Sigmoid colon (tissue), 7 donors: ENCODE measurements around the gene SMIM24. TPM values are rescaled to one million over a fixed set of nuclear protein-coding genes. Genes with fewer than 3 reads are reported as not detected.

Experiments used
- DNase-seq: peaks from one replicate; pipeline ENCODE4 v3.0.0-alpha.2; 2019
- H3K27ac ChIP-seq, 4 donors: fragments of 200-600 bp; sonication (generic); one replicate each; pipeline ENCODE4 v1.5.1; 2016 to 2019; ENCODE audit warnings: mild to moderate bottlenecking in 1 of 4
- H3K27me3 ChIP-seq, 3 donors: fragments of 200-600 bp; sonication (generic); one replicate each; pipeline ENCODE4 v1.5.1; 2019; ENCODE audit warnings: mild to moderate bottlenecking in 1 of 3
- H3K36me3 ChIP-seq, 4 donors: fragments of 200-600 bp; sonication (generic); one replicate each; pipeline ENCODE4 v1.5.1; 2016 to 2019
- H3K4me1 ChIP-seq, 4 donors: fragments of 200-600 bp; sonication (generic); one replicate each; pipeline ENCODE4 v1.5.1; 2017 to 2019
- H3K4me3 ChIP-seq, 4 donors: fragments of 200-600 bp; sonication (generic); one replicate each; pipeline ENCODE4 v1.5.1; 2017 to 2019; ENCODE audit warnings: mild to moderate bottlenecking in 2 of 4, moderate library complexity in 1 of 4
- H3K9me3 ChIP-seq, 4 donors: fragments of 200-600 bp in 3 of 4; sonication (generic) in 3 of 4; one replicate each; pipeline versions ENCODE4 v1.5.1 to v1.6.1; 2013 to 2019
- EP300 ChIP-seq, 4 donors: sonication (generic); formaldehyde crosslinking; IDR thresholded peaks; one replicate each; pipeline ENCODE4 v1.6.1; 2017; ENCODE audit warnings: antibody characterized with exemption in 4 of 4
- POLR2A ChIP-seq, 2 donors: fragments of 450-650 bp; IDR thresholded peaks; one replicate each; pipeline ENCODE4 v1.6.1; 2016; ENCODE audit warnings: antibody characterized with exemption in 2 of 2, mild to moderate bottlenecking in 2 of 2, moderate library complexity in 2 of 2
- POLR2AphosphoS5 ChIP-seq, 4 donors: sonication (generic); formaldehyde crosslinking; IDR thresholded peaks; one replicate each; pipeline ENCODE4 v1.6.1; 2017; ENCODE audit warnings: antibody characterized with exemption in 4 of 4
- WGBS, 2 donors: extraction: QIAGEN DNeasy Blood & Tissue Kit; methylation state at CpG; one replicate each; pipeline ENCODE4 v1.1.7; 2013; 5-methylcytosine and 5-hydroxymethylcytosine counted together
- intact Hi-C: fragments of 100-400 bp; cut with DNase I; formaldehyde crosslinking; loops from one replicate; pipeline ENCODE4 v1.15.1; 2023
- polyA plus RNA-seq, 3 donors: library from polyadenylated mRNA; stranded (reverse); fragments of 200-250 nt; gene quantifications; one replicate each; pipeline ENCODE4 v1.2.3, GENCODE V29; 2013
- small RNA-seq, 3 donors: library from RNA; depleted of rRNA; stranded (forward); fragments of <200 nt; gene quantifications; one replicate each; pipeline ENCODE3, GENCODE V24; 2016
- total RNA-seq, 4 donors: library from RNA; depleted of rRNA; stranded (reverse); fragments of >200 nt; gene quantifications; one replicate each; pipeline ENCODE4 v1.1.0, GENCODE V29; 2016
- TF ChIP-seq, protein P1 (sequence below), 4 experiments: fragments of 450-650 bp in 3 of 4; fragments of 200-600 bp in 1 of 4; IDR thresholded peaks; one replicate each; pipeline ENCODE4 v1.5.1; 2016 to 2019; ENCODE audit warnings: antibody characterized with exemption in 4 of 4, mild to moderate bottlenecking in 3 of 4, moderate library complexity in 2 of 4
- donor health status: healthy with polysubstance abuse.
- donor health status: Bipolar disorder and iron deficiency.
- donor health status: healthy.

SMIM24 gene
- total and polyA plus RNA-seq, 7 donors: 15.1 to 72.7 (median 30.3) TPM; not detected in 4

GRCh38 chr19:3426433-3426832 lies 53.9 kb downstream of the SMIM24 start:
- intact Hi-C loops: no loop called here
- peak overlapping the region; percentile 83 to 97 (median 92) for H3K27ac ChIP-seq
- H3K27me3 ChIP-seq: no peaks in the 10 kb centered on the region
- H3K9me3 ChIP-seq: no peaks in the 10 kb centered on the region
- 93 to 94% methylated on average over 9 of the region's 9 CpGs for WGBS, 2 donors
- H3K36me3 ChIP-seq: peaks cover 0 to 27% (median 7%) of the 10 kb centered on the region in 4 donors
- H3K4me3 ChIP-seq: no peak overlapping the region
- no peak for DNase-seq
- TF ChIP-seq EP300 (IDR thresholded peaks at IDR 0.05) (no peak), POLR2A (IDR thresholded peaks at IDR 0.05) (no peak), POLR2AphosphoS5 (IDR thresholded peaks at IDR 0.05) (no peak)
- TF ChIP-seq, protein P1, sequence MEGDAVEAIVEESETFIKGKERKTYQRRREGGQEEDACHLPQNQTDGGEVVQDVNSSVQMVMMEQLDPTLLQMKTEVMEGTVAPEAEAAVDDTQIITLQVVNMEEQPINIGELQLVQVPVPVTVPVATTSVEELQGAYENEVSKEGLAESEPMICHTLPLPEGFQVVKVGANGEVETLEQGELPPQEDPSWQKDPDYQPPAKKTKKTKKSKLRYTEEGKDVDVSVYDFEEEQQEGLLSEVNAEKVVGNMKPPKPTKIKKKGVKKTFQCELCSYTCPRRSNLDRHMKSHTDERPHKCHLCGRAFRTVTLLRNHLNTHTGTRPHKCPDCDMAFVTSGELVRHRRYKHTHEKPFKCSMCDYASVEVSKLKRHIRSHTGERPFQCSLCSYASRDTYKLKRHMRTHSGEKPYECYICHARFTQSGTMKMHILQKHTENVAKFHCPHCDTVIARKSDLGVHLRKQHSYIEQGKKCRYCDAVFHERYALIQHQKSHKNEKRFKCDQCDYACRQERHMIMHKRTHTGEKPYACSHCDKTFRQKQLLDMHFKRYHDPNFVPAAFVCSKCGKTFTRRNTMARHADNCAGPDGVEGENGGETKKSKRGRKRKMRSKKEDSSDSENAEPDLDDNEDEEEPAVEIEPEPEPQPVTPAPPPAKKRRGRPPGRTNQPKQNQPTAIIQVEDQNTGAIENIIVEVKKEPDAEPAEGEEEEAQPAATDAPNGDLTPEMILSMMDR (IDR thresholded peaks at IDR 0.05): no peak
- peaks cover 0 to 78% (median 63%) of the 10 kb centered on the region in 4 donors for H3K4me1 ChIP-seq

Small RNA genes lying within 50 kb of the gene (small RNA-seq; reads per million reads assigned to genes)
- gene RF00212: 0 reads per million in 3 donors

Other genes starting within 250 kb of the SMIM24 start
- gene NFIC, start 113.9 kb downstream of the SMIM24 start, total RNA-seq: 100 to 1,000 TPM in 1 of 4 donors, 10 to 100 TPM in 3; 63.2 to 114 (median 74.2) TPM
- gene NFIC, start 113.9 kb downstream of the SMIM24 start, polyA plus RNA-seq: 10 to 100 TPM in 2 of 3 donors, 1 to 10 TPM in 1; 9.0 to 45.7 (median 10.2) TPM
- gene SMIM44, start 2.9 kb upstream of the SMIM24 start, total RNA-seq: not detected
- gene SMIM44, start 2.9 kb upstream of the SMIM24 start, polyA plus RNA-seq: 1 to 10 TPM in 1 of 3 donors, not detected in 2; 2.9 TPM
- gene DOHH, start 20.1 kb upstream of the SMIM24 start, total RNA-seq: 10 to 100 TPM; 11.7 to 18.1 (median 17.0) TPM
- gene DOHH, start 20.1 kb upstream of the SMIM24 start, polyA plus RNA-seq: 10 to 100 TPM in 1 of 3 donors, 1 to 10 TPM in 2; 7.2 to 22.5 (median 7.2) TPM
- 10 to 100 TPM; 11.8 to 44.6 (median 20.5) TPM for gene FZR1, start 25.8 kb upstream of the SMIM24 start, total RNA-seq
- gene FZR1, start 25.8 kb upstream of the SMIM24 start, polyA plus RNA-seq: 10 to 100 TPM; 11.4 to 33.3 (median 13.9) TPM
- 1 to 10 TPM in 1 of 4 donors, not detected in 3; 1.4 TPM for gene TEKTIP1, start 58.6 kb upstream of the SMIM24 start, total RNA-seq
- 1 to 10 TPM in 1 of 3 donors, not detected in 2; 1.5 TPM for gene TEKTIP1, start 58.6 kb upstream of the SMIM24 start, polyA plus RNA-seq
- 10 to 100 TPM; 13.7 to 36.0 (median 22.6) TPM for gene MFSD12, start 77.1 kb upstream of the SMIM24 start, total RNA-seq
- gene MFSD12, start 77.1 kb upstream of the SMIM24 start, polyA plus RNA-seq: 10 to 100 TPM in 1 of 3 donors, 1 to 10 TPM in 2; 2.4 to 53.5 (median 8.6) TPM
- 100 to 1,000 TPM; 105 to 148 (median 120) TPM for gene HMG20B, start 92.4 kb upstream of the SMIM24 start, total RNA-seq
- gene HMG20B, start 92.4 kb upstream of the SMIM24 start, polyA plus RNA-seq: 10 to 100 TPM; 61.3 to 85.9 (median 78.2) TPM
- gene GIPC3, start 105.0 kb upstream of the SMIM24 start, total RNA-seq: under 1 TPM in 2 of 4 donors, not detected in 2; under 0.01 to 0.83 TPM
- 1 to 10 TPM in 1 of 3 donors, not detected in 2; 1.0 TPM for gene GIPC3, start 105.0 kb upstream of the SMIM24 start, polyA plus RNA-seq
- gene TBXA2R, start 126.3 kb upstream of the SMIM24 start, total RNA-seq: 1 to 10 TPM in 1 of 4 donors, under 1 TPM in 3; 0.36 to 3.6 (median 0.68) TPM
- gene TBXA2R, start 126.3 kb upstream of the SMIM24 start, polyA plus RNA-seq: 1 to 10 TPM in 1 of 3 donors, under 1 TPM in 1, not detected in 1; 0.69 to 1.4 TPM
- gene CACTIN, start 146.3 kb upstream of the SMIM24 start, total RNA-seq: 10 to 100 TPM; 15.5 to 23.9 (median 23.4) TPM
- gene CACTIN, start 146.3 kb upstream of the SMIM24 start, polyA plus RNA-seq: 10 to 100 TPM in 1 of 3 donors, 1 to 10 TPM in 2; 6.2 to 20.5 (median 9.0) TPM
- 10 to 100 TPM; 27.8 to 68.7 (median 44.2) TPM for gene PIP5K1C, start 219.9 kb upstream of the SMIM24 start, total RNA-seq
- gene PIP5K1C, start 219.9 kb upstream of the SMIM24 start, polyA plus RNA-seq: 10 to 100 TPM in 2 of 3 donors, 1 to 10 TPM in 1; 7.8 to 21.0 (median 11.6) TPM
- gene TJP3, start 227.9 kb upstream of the SMIM24 start, total RNA-seq: 1 to 10 TPM in 1 of 4 donors, under 1 TPM in 2, not detected in 1; 0.33 to 2.8 (median 0.36) TPM
- gene TJP3, start 227.9 kb upstream of the SMIM24 start, polyA plus RNA-seq: 100 to 1,000 TPM; 158 to 245 (median 168) TPM